Activated naive CD8-positive, alpha-beta T cell treated with anti-CD3 and anti-CD28 coated beads, Interleukin-2, amount 10 ng/mL, durations not matched to agents 7 days and 5 days (primary cell): ENCODE data around the gene TRIB2. TPM values are rescaled to one million over a fixed set of nuclear protein-coding genes. Genes with fewer than 3 reads are reported as not detected.

Experiments
- ATAC-seq: fragments of 150-1000 bp; cut with Tn5 transposase; one replicate; pipeline ENCODE4 v1.10.0; 2021; ENCODE audit warnings: low read depth, moderate library complexity
- POLR2A ChIA-PET: fragments of 350-600 bp; sonication (Branson Sonifier 250); formaldehyde crosslinking; loops from one replicate; lab custom pipeline; 2021; ENCODE audit warnings: antibody characterized with exemption; lab: Charles Lee
- DNase-seq: peaks from one replicate; pipeline ENCODE4 v3.0.0; 2021
- H3K27ac Mint-ChIP-seq: one replicate; pipeline ENCODE4 v1.8.0; 2022; ENCODE audit warnings: mild to moderate bottlenecking, mixed read lengths
- H3K27me3 Mint-ChIP-seq: one replicate; pipeline ENCODE4 v1.8.0; 2022; ENCODE audit warnings: mild to moderate bottlenecking, moderate library complexity, mixed read lengths
- H3K36me3 Mint-ChIP-seq: one replicate; pipeline ENCODE4 v1.8.0; 2021; ENCODE audit warnings: mild to moderate bottlenecking, mixed read lengths
- H3K4me1 Mint-ChIP-seq: one replicate; pipeline ENCODE4 v1.8.0; 2021; ENCODE audit warnings: mixed read lengths
- H3K4me3 Mint-ChIP-seq: one replicate; pipeline ENCODE4 v1.8.0; 2022; ENCODE audit warnings: mild to moderate bottlenecking, moderate library complexity, mixed read lengths
- H3K9me3 Mint-ChIP-seq: one replicate; pipeline ENCODE4 v1.8.0; 2021; ENCODE audit warnings: mixed read lengths
- total RNA-seq, 2 experiments: library from RNA; stranded (reverse); gene quantifications; one replicate each; pipeline ENCODE4 v1.2.3, GENCODE V29; 2021

TRIB2 gene
- total RNA-seq, 2 experiments from 2014 or later = 48.7 to 54.0 TPM

- Mint-ChIP-seq H3K9me3 (no peaks in the 10 kb centered on the region), H3K27me3 (peaks cover 42% of the 10 kb centered on the region), H3K27ac (no peak overlapping the region), H3K4me1 (peaks cover 4% of the 10 kb centered on the region), H3K36me3 (no peaks in the 10 kb centered on the region), H3K4me3 (no peak overlapping the region)
- DNase-seq (no peak), ATAC-seq (no peak)
- POLR2A ChIA-PET = no interaction called here
Observed at GRCh38 chr2:12769492-12770105, 52.9 kb downstream of the TRIB2 start.

- Mint-ChIP-seq H3K4me1 (peaks cover 4% of the 10 kb centered on the region), H3K27me3 (peaks cover 42% of the 10 kb centered on the region), H3K27ac (no peak overlapping the region), H3K9me3 (peaks cover 2% of the 10 kb centered on the region), H3K36me3 (no peaks in the 10 kb centered on the region), H3K4me3 (no peak overlapping the region)
- POLR2A ChIA-PET = no interaction called here
- DNase-seq (no peak), ATAC-seq (no peak)
Observed at GRCh38 chr2:12770300-12770968, 53.7 kb downstream of the TRIB2 start.

- POLR2A ChIA-PET = no interaction called here
- ATAC-seq (no peak), DNase-seq (no peak)
- no peak overlapping the region for H3K27ac Mint-ChIP-seq
- peaks cover 42% of the 10 kb centered on the region for H3K27me3 Mint-ChIP-seq
- no peak overlapping the region for H3K4me3 Mint-ChIP-seq
- peaks cover 4% of the 10 kb centered on the region for H3K4me1 Mint-ChIP-seq
- peaks cover 2% of the 10 kb centered on the region for H3K9me3 Mint-ChIP-seq
- no peaks in the 10 kb centered on the region for H3K36me3 Mint-ChIP-seq
Observed at GRCh38 chr2:12771154-12771553, 54.4 kb downstream of the TRIB2 start.

GRCh38 chr2:12773586-12774394 is 57.1 kb downstream of the TRIB2 start:
- ATAC-seq (no peak), DNase-seq (no peak)
- H3K4me1 Mint-ChIP-seq = peaks cover 4% of the 10 kb centered on the region
- H3K27ac Mint-ChIP-seq = no peak overlapping the region
- H3K36me3 Mint-ChIP-seq = no peaks in the 10 kb centered on the region
- H3K4me3 Mint-ChIP-seq = no peak overlapping the region
- H3K9me3 Mint-ChIP-seq = peaks cover 2% of the 10 kb centered on the region
- H3K27me3 Mint-ChIP-seq = peaks cover 28% of the 10 kb centered on the region
- POLR2A ChIA-PET = no interaction called here

GRCh38 chr2:12774395-12774727 is 57.6 kb downstream of the TRIB2 start:
- ATAC-seq (no peak), DNase-seq (no peak)
- no peak overlapping the region for H3K4me3 Mint-ChIP-seq
- H3K27ac Mint-ChIP-seq = no peak overlapping the region
- no peaks in the 10 kb centered on the region for H3K36me3 Mint-ChIP-seq
- H3K9me3 Mint-ChIP-seq = peaks cover 2% of the 10 kb centered on the region
- POLR2A ChIA-PET = no interaction called here
- H3K4me1 Mint-ChIP-seq = peaks cover 2% of the 10 kb centered on the region
- H3K27me3 Mint-ChIP-seq = peaks cover 22% of the 10 kb centered on the region

- H3K27ac Mint-ChIP-seq = no peak overlapping the region
- ATAC-seq = no peak
- H3K9me3 Mint-ChIP-seq = peaks cover 2% of the 10 kb centered on the region
- peaks cover 7% of the 10 kb centered on the region for H3K27me3 Mint-ChIP-seq
- peaks cover 4% of the 10 kb centered on the region for H3K4me1 Mint-ChIP-seq
- DNase-seq = no peak
- POLR2A ChIA-PET = no interaction called here
- H3K4me3 Mint-ChIP-seq = no peak overlapping the region
- no peaks in the 10 kb centered on the region for H3K36me3 Mint-ChIP-seq
Observed at GRCh38 chr2:12776521-12776961, 59.8 kb downstream of the TRIB2 start.

- Mint-ChIP-seq H3K4me1 (peaks cover 4% of the 10 kb centered on the region), H3K36me3 (no peaks in the 10 kb centered on the region), H3K9me3 (peaks cover 2% of the 10 kb centered on the region), H3K27ac (no peak overlapping the region), H3K4me3 (no peak overlapping the region), H3K27me3 (no peaks in the 10 kb centered on the region)
- DNase-seq (no peak), ATAC-seq (no peak)
- POLR2A ChIA-PET = no interaction called here
Observed at GRCh38 chr2:12778369-12778768, 61.6 kb downstream of the TRIB2 start.

- Mint-ChIP-seq H3K27me3 (no peaks in the 10 kb centered on the region), H3K27ac (no peak overlapping the region), H3K9me3 (peaks cover 2% of the 10 kb centered on the region), H3K4me3 (no peak overlapping the region), H3K36me3 (no peaks in the 10 kb centered on the region), H3K4me1 (peaks cover 4% of the 10 kb centered on the region)
- ATAC-seq = no peak
- no peak for DNase-seq
- POLR2A ChIA-PET = no interaction called here
Observed at GRCh38 chr2:12778811-12779579, 62.3 kb downstream of the TRIB2 start.

GRCh38 chr2:12781329-12781728 is 64.6 kb downstream of the TRIB2 start:
- Mint-ChIP-seq H3K4me3 (no peak overlapping the region), H3K9me3 (peaks cover 4% of the 10 kb centered on the region), H3K4me1 (peaks cover 4% of the 10 kb centered on the region), H3K27ac (no peak overlapping the region), H3K36me3 (no peaks in the 10 kb centered on the region), H3K27me3 (no peaks in the 10 kb centered on the region)
- no peak for DNase-seq
- ATAC-seq = no peak
- POLR2A ChIA-PET = no interaction called here

GRCh38 chr2:12787891-12788801 is 71.4 kb downstream of the TRIB2 start:
- Mint-ChIP-seq H3K36me3 (peaks cover 1% of the 10 kb centered on the region), H3K4me3 (no peak overlapping the region), H3K9me3 (peaks cover 11% of the 10 kb centered on the region), H3K27ac (no peak overlapping the region), H3K4me1 (no peaks in the 10 kb centered on the region), H3K27me3 (peaks cover 7% of the 10 kb centered on the region)
- no peak for ATAC-seq
- DNase-seq = no peak
- POLR2A ChIA-PET = no interaction called here

- no peak for ATAC-seq
- H3K4me1 Mint-ChIP-seq = no peaks in the 10 kb centered on the region
- POLR2A ChIA-PET = no interaction called here
- H3K9me3 Mint-ChIP-seq = peaks cover 6% of the 10 kb centered on the region
- H3K36me3 Mint-ChIP-seq = peaks cover 1% of the 10 kb centered on the region
- H3K27me3 Mint-ChIP-seq = peaks cover 7% of the 10 kb centered on the region
- no peak for DNase-seq
- H3K4me3 Mint-ChIP-seq = no peak overlapping the region
- no peak overlapping the region for H3K27ac Mint-ChIP-seq
Observed at GRCh38 chr2:12791906-12792305, 75.2 kb downstream of the TRIB2 start.
